ENCODE data around the gene CDK14.

The CDK14 gene

GRCh38 chr7:90945104-90945787 is 349.1 kb downstream of the CDK14 start:
- no peak overlapping the region for H2AFZ ChIP-seq (ENCODE audit: insufficient read depth, low read length, poor library complexity)
- H3K4me3 ChIP-seq (ENCODE audit: low read depth, low read length), result no peak overlapping the region
- H2AK5ac ChIP-seq (ENCODE audit: low read length), result no peak overlapping the region
- H3K23ac ChIP-seq (ENCODE audit: low read length), result no peak overlapping the region
- no peaks in the 10 kb centered on the region for H3K79me1 ChIP-seq (ENCODE audit: low read length)
- H3K27me3 ChIP-seq (ENCODE audit: insufficient read depth, low read length), result no peaks in the 10 kb centered on the region
- no peaks in the 10 kb centered on the region for H3K79me2 ChIP-seq (ENCODE audit: control insufficient read depth, insufficient read depth, low read length, poor library complexity)
- H3K4me1 ChIP-seq (ENCODE audit: control insufficient read depth in 1 of 2, insufficient read depth in 2 of 2, low read length in 2 of 2), result no peaks in the 10 kb centered on the region
- no peak overlapping the region for H4K91ac ChIP-seq (ENCODE audit: low read depth, low read length)
- no peak overlapping the region for H3K27ac ChIP-seq (ENCODE audit: low read depth, low read length)
- H3K14ac ChIP-seq (ENCODE audit: low read length), result no peak overlapping the region
- no peak overlapping the region for H3K18ac ChIP-seq (ENCODE audit: low read length)
- WGBS (ENCODE audit: extremely low coverage, insufficient coverage, insufficient read length), result no CpG with 5 or more reads among the region's 5 CpGs
- no peak overlapping the region for H3K4ac ChIP-seq (ENCODE audit: low read depth, low read length)
- H3K36me3 ChIP-seq (ENCODE audit: control insufficient read depth in 1 of 2, insufficient read depth in 2 of 2, low read length in 2 of 2), result no peaks in the 10 kb centered on the region
- no peak overlapping the region for H3K9ac ChIP-seq (ENCODE audit: low read length)
- no peak overlapping the region for H4K8ac ChIP-seq (ENCODE audit: low read depth, low read length)
- no peak for DNase-seq
- H3K4me2 ChIP-seq (ENCODE audit: low read length), result no peak overlapping the region
- H2BK5ac ChIP-seq (ENCODE audit: low read depth, low read length, poor library complexity), result no peak overlapping the region
- no peak overlapping the region for H2BK12ac ChIP-seq (ENCODE audit: low read length)
- no peaks in the 10 kb centered on the region for H3K9me3 ChIP-seq (ENCODE audit: insufficient read depth, low read depth, low read length)
- H2BK120ac ChIP-seq (ENCODE audit: insufficient read depth, low read length, poor library complexity), result no peak overlapping the region
- H4K12ac ChIP-seq (ENCODE audit: low read depth, low read length), result no peak overlapping the region

DNA sequence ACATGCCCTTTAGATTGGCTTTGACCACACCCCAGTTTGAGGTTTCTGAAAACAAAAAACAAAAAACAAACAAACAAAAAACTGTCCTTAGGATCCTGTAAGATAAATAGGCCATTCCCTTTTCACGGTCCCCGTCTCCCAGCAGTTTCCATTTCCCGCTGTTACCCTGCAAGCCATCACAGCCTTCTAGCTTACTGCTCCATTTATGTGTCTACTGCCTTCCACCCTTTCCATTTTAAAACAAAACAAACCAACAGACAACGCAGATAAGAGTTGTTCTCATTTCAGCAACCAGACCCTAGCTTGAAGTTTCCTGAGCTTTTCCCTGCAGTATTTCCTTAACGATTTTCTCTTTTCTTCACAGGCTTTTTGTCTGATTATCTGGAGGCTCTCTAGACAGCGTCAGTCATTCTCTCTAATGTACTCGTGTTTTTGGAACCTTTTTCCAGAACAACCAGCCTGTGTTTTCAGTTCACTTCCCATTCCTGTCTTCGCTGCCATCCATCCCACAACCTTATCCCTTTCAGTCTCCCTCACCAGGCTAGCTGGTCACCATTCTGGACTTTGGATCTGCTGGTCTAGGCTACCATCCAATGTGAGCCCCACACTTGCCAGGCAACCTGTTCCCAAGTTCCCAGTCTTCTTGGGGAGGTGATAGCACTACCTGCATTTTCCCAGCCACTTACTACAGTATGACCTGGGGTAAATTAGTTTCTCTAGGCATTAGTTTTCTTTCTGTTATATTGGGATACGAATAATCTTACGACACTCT is 350.8 kb downstream of the CDK14 start:
- Histone ChIP-seq H3K27me3 (ENCODE audit: insufficient read depth, low read length) (no peaks in the 10 kb centered on the region), H3K36me3 (ENCODE audit: control insufficient read depth in 1 of 2, insufficient read depth in 2 of 2, low read length in 2 of 2) (no peaks in the 10 kb centered on the region), H2AFZ (ENCODE audit: insufficient read depth, low read length, poor library complexity) (no peak overlapping the region), H2AK5ac (ENCODE audit: low read length) (no peak overlapping the region), H3K4me2 (ENCODE audit: low read length) (no peak overlapping the region), H3K4ac (ENCODE audit: low read depth, low read length) (no peak overlapping the region), H3K14ac (ENCODE audit: low read length) (no peak overlapping the region), H3K79me1 (ENCODE audit: low read length) (no peaks in the 10 kb centered on the region), H3K9ac (ENCODE audit: low read length) (no peak overlapping the region), H4K91ac (ENCODE audit: low read depth, low read length) (no peak overlapping the region), H3K9me3 (ENCODE audit: insufficient read depth, low read depth, low read length) (no peaks in the 10 kb centered on the region), H2BK5ac (ENCODE audit: low read depth, low read length, poor library complexity) (no peak overlapping the region), H4K12ac (ENCODE audit: low read depth, low read length) (no peak overlapping the region), H3K4me3 (ENCODE audit: low read depth, low read length) (no peak overlapping the region), H2BK120ac (ENCODE audit: insufficient read depth, low read length, poor library complexity) (no peak overlapping the region), H3K79me2 (ENCODE audit: control insufficient read depth, insufficient read depth, low read length, poor library complexity) (no peaks in the 10 kb centered on the region), H3K18ac (ENCODE audit: low read length) (no peak overlapping the region), H3K4me1 (ENCODE audit: control insufficient read depth in 1 of 2, insufficient read depth in 2 of 2, low read length in 2 of 2) (no peaks in the 10 kb centered on the region), H3K23ac (ENCODE audit: low read length) (no peak overlapping the region), H3K27ac (ENCODE audit: low read depth, low read length) (no peak overlapping the region), H4K8ac (ENCODE audit: low read depth, low read length) (no peak overlapping the region), H2BK12ac (ENCODE audit: low read length) (no peak overlapping the region)
- no CpG with 5 or more reads among the region's 10 CpGs for WGBS (ENCODE audit: extremely low coverage, insufficient coverage, insufficient read length)
- no peak for DNase-seq

DNA sequence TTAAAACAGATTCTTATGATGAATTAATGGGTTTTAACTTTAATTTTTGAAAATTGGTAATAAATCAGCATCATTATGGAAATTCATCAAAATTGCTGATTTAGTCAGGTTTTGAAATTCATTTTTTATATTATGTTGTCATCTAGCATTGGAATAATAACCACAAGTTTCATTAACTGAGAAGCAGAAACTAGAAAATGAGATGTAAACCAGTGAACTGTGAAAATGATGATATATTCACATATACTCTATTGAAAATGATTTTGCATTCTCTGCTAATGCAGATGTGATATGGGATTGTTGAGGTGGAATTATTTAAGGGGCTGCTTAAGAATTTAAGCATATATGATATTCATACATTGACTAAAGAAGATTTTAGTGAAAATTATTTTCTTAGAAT is 352.0 kb downstream of the CDK14 start:
- Histone ChIP-seq H3K4me2 (ENCODE audit: low read length) (no peak overlapping the region), H3K4me3 (ENCODE audit: low read depth, low read length) (no peak overlapping the region), H3K9ac (ENCODE audit: low read length) (no peak overlapping the region), H3K79me1 (ENCODE audit: low read length) (no peaks in the 10 kb centered on the region), H3K23ac (ENCODE audit: low read length) (no peak overlapping the region), H3K14ac (ENCODE audit: low read length) (no peak overlapping the region), H2AK5ac (ENCODE audit: low read length) (no peak overlapping the region), H2BK5ac (ENCODE audit: low read depth, low read length, poor library complexity) (no peak overlapping the region), H3K36me3 (ENCODE audit: control insufficient read depth in 1 of 2, insufficient read depth in 2 of 2, low read length in 2 of 2) (no peaks in the 10 kb centered on the region), H2BK120ac (ENCODE audit: insufficient read depth, low read length, poor library complexity) (no peak overlapping the region), H3K9me3 (ENCODE audit: insufficient read depth, low read depth, low read length) (no peaks in the 10 kb centered on the region), H3K27me3 (ENCODE audit: insufficient read depth, low read length) (no peaks in the 10 kb centered on the region), H3K79me2 (ENCODE audit: control insufficient read depth, insufficient read depth, low read length, poor library complexity) (no peaks in the 10 kb centered on the region), H3K18ac (ENCODE audit: low read length) (no peak overlapping the region), H4K12ac (ENCODE audit: low read depth, low read length) (no peak overlapping the region), H4K8ac (ENCODE audit: low read depth, low read length) (no peak overlapping the region), H2AFZ (ENCODE audit: insufficient read depth, low read length, poor library complexity) (no peak overlapping the region), H3K27ac (ENCODE audit: low read depth, low read length) (no peak overlapping the region), H3K4ac (ENCODE audit: low read depth, low read length) (no peak overlapping the region), H3K4me1 (ENCODE audit: control insufficient read depth in 1 of 2, insufficient read depth in 2 of 2, low read length in 2 of 2) (no peaks in the 10 kb centered on the region), H2BK12ac (ENCODE audit: low read length) (no peak overlapping the region), H4K91ac (ENCODE audit: low read depth, low read length) (no peak overlapping the region)
- no peak for DNase-seq

GRCh38 chr7:90951229-90951628 is 355.1 kb downstream of the CDK14 start:
- no peak overlapping the region for H4K8ac ChIP-seq (ENCODE audit: low read depth, low read length)
- H2AFZ ChIP-seq (ENCODE audit: insufficient read depth, low read length, poor library complexity), result no peak overlapping the region
- no peak overlapping the region for H3K14ac ChIP-seq (ENCODE audit: low read length)
- H3K36me3 ChIP-seq (ENCODE audit: control insufficient read depth in 1 of 2, insufficient read depth in 2 of 2, low read length in 2 of 2), result no peaks in the 10 kb centered on the region
- no peak overlapping the region for H2AK5ac ChIP-seq (ENCODE audit: low read length)
- no peak for DNase-seq
- H3K27me3 ChIP-seq (ENCODE audit: insufficient read depth, low read length), result no peaks in the 10 kb centered on the region
- H2BK5ac ChIP-seq (ENCODE audit: low read depth, low read length, poor library complexity), result no peak overlapping the region
- no peaks in the 10 kb centered on the region for H3K79me2 ChIP-seq (ENCODE audit: control insufficient read depth, insufficient read depth, low read length, poor library complexity)
- no peak overlapping the region for H3K4me2 ChIP-seq (ENCODE audit: low read length)
- H4K91ac ChIP-seq (ENCODE audit: low read depth, low read length), result no peak overlapping the region
- H2BK12ac ChIP-seq (ENCODE audit: low read length), result no peak overlapping the region
- H3K4me3 ChIP-seq (ENCODE audit: low read depth, low read length), result no peak overlapping the region
- no CpG with 5 or more reads among the region's 1 CpG for WGBS (ENCODE audit: extremely low coverage, insufficient coverage, insufficient read length)
- H3K27ac ChIP-seq (ENCODE audit: low read depth, low read length), result no peak overlapping the region
- H2BK120ac ChIP-seq (ENCODE audit: insufficient read depth, low read length, poor library complexity), result no peak overlapping the region
- H3K9me3 ChIP-seq (ENCODE audit: insufficient read depth, low read depth, low read length), result no peaks in the 10 kb centered on the region
- H3K23ac ChIP-seq (ENCODE audit: low read length), result no peak overlapping the region
- H3K18ac ChIP-seq (ENCODE audit: low read length), result no peak overlapping the region
- H4K12ac ChIP-seq (ENCODE audit: low read depth, low read length), result no peak overlapping the region
- H3K79me1 ChIP-seq (ENCODE audit: low read length), result no peaks in the 10 kb centered on the region
- no peak overlapping the region for H3K9ac ChIP-seq (ENCODE audit: low read length)
- H3K4me1 ChIP-seq (ENCODE audit: control insufficient read depth in 1 of 2, insufficient read depth in 2 of 2, low read length in 2 of 2), result no peaks in the 10 kb centered on the region
- no peak overlapping the region for H3K4ac ChIP-seq (ENCODE audit: low read depth, low read length)
